ENCODE measurements around the gene ACSM5.
"Not testable (repeated sequence)": the region's sequence is repeated elsewhere in the genome, so short reads cannot be mapped to it uniquely, and the experiment has no call there.

Gene ACSM5

DNA sequence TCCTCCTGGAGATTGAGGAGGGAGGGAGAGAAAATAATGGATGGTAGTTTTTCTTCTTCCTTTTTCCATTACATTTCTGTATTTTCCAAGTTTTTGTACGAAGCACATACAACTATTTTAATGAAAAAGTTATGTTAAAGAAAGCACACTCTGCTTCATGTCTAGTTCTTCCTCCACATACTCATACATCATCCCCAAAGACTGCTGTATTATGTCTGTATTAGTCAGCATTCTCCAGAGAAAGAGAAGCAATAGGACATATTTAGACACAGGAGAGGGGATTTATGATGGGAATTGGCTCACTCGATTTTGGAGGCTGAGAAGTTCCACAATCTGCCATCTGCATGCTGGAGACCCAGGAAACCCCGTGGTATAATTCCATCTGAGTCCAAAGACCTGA lies 31.9 kb downstream of the ACSM5 start (continued):
- TF ChIP-seq, protein P1, sequence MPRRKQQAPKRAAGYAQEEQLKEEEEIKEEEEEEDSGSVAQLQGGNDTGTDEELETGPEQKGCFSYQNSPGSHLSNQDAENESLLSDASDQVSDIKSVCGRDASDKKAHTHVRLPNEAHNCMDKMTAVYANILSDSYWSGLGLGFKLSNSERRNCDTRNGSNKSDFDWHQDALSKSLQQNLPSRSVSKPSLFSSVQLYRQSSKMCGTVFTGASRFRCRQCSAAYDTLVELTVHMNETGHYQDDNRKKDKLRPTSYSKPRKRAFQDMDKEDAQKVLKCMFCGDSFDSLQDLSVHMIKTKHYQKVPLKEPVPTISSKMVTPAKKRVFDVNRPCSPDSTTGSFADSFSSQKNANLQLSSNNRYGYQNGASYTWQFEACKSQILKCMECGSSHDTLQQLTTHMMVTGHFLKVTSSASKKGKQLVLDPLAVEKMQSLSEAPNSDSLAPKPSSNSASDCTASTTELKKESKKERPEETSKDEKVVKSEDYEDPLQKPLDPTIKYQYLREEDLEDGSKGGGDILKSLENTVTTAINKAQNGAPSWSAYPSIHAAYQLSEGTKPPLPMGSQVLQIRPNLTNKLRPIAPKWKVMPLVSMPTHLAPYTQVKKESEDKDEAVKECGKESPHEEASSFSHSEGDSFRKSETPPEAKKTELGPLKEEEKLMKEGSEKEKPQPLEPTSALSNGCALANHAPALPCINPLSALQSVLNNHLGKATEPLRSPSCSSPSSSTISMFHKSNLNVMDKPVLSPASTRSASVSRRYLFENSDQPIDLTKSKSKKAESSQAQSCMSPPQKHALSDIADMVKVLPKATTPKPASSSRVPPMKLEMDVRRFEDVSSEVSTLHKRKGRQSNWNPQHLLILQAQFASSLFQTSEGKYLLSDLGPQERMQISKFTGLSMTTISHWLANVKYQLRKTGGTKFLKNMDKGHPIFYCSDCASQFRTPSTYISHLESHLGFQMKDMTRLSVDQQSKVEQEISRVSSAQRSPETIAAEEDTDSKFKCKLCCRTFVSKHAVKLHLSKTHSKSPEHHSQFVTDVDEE (CRISPR knock-in tag; IDR thresholded peaks at IDR 0.05), result no peak
- TF ChIP-seq ESRRG (CRISPR knock-in tag; IDR thresholded peaks at IDR 0.05), result no peak

DNA sequence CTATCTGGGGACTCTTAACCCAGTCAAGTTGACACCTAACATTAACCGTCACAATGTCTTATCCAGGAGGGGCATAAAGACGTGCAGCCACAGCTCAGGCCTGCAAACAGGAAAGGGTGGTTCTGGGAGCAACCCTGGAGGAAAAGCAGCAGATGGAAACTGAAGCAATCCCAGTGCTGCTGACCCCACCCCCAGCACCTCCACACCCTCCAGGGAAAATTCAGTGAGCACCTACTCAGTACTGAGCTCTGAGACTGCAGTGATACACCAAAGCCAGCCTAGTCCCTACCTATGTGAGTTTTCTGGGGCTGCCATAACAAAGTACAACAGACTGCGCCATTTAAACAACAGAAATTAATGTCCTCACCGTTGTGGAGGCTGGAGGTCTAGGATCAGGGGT lies 32.5 kb downstream of the ACSM5 start:
- ATAC-seq, result not testable (repeated sequence)

DNA sequence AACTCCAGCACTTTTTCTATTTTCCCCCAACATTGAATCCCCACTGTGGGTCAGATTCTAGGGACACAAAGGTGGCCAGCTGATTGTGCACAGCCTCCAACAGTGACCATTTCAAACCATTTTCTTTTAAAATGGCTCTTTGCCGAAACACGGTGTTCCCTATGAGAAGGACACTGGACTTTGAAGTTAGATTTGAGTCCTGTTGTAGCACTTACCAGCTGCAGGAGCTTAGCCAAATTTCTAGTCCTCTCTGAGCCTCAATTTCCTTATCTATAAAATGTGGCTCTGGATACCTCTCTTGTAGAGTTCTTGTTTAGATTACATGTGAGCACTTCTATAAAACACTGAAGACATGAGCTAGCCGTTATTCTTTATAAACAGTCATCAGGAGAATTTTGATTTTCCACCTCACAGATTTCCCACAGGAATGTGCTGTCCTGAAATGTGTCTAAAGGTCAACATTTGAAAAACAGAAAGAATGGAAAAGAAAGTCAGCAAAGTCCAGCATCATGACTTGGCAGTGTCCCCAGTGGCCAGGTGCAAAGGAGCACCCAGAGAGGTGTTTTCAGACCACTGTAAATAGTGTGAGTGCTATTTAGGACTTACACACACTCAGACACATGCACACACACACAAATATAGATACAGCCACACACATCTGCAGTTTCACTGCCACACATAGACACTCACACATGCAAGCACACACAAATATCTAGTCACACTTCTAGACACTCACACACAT lies 37.5 kb downstream of the ACSM5 start:
- ATAC-seq, result not testable (repeated sequence)

DNA sequence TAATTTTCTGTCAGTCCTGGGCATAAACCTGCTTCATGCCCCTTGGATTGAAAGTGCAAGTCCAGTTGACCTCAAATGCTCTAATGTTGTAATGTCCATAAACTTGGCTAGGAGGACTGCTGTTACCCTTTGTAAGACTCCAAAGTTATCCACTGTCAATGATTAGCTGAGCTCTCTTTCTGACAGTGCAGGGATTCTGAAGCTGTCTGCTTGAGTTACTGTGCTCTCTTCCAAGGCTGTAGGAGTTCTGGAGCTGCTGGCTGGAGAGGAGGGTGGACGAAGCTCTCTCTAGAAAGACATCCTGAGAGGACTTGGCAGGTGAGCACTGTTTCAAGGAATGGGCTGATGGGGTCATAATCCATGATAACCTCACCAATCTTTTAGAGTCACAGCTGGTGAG lies 42.0 kb downstream of the ACSM5 start, which contains the start of gene ACSM2A:
Gene ACSM2A, plus strand, starts transcription at position 158 of the 400 bp plus-strand sequence. CDS start 8,594 bp downstream, outside the sequence.
- not testable (repeated sequence) for ATAC-seq

DNA sequence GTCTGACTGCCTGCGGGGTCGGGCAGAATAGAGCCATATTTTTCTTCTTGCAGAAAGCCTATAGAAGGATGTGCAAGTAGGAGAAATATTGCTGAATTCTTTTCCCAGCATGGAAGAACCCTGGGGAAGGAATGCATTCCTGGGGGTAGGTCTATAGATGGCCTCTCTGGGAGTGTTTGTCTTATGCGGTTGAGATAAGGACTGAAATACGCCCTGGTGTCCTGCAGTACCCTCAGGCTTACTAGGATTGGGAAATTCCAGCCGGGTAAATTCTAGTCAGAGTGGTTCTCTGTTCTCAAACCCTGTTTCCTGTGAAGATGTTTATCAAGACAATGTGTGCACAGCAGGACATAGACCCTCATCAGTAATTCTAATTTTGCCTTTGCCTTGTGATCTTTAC lies 44.3 kb downstream of the ACSM5 start:
- not testable (repeated sequence) for ATAC-seq

DNA sequence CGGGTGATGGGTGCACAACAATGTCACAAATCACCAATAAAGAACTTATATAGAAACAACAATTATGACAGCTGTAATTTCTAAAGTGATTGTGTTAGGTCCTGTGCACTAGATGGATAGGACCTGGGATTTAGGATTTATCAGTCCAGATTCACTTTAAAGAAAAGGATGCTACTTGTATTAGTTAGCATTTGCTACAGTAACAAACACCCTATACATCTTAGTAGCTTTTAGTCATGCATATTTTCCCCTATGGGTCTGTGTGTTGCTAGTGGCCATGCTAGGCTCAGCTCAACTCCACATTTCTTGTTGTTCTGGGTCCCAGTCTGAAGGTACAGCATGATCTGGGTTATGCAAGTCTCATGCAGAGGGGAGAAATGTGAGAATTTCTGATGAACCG lies 49.9 kb downstream of the ACSM5 start:
- ATAC-seq, result not testable (repeated sequence)

DNA sequence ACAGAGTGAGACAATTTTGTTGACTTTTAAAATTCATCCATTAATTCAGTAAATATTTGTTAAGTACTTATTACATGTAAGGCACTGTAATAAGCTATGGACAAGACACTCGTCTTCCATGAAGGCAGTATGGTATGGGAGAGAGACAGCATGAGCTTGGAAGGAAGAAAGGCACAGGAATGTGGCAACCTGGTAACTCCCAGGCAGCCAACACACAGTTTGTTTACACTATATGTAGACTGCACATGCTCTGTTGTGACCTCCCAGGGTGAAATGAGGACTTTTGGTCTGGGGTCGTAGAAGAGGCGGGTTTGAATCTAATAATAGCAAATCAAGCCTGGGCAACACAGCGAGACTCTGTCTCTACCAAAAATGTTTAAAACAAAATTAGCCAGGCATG lies 51.0 kb downstream of the ACSM5 start:
- not testable (repeated sequence) for ATAC-seq

DNA sequence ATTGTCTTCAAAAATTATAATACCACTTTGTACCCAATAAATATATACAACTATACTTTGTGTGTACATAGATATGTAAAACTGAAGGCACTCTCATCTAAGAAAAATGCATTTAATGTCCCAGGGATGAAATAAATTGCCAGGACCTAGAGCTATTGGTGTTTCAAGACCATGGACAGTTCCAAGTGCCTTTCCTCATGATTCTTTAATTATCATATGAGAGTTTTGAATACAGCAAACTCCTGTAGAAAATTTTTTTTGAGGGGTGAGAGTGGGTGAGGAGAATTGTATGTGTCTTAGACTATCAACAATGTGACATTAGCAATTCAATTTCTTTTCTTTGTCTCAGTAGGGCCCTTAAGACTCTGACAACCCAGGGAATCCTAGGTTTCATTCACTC lies 59.6 kb downstream of the ACSM5 start:
- ATAC-seq, result not testable (repeated sequence)

DNA sequence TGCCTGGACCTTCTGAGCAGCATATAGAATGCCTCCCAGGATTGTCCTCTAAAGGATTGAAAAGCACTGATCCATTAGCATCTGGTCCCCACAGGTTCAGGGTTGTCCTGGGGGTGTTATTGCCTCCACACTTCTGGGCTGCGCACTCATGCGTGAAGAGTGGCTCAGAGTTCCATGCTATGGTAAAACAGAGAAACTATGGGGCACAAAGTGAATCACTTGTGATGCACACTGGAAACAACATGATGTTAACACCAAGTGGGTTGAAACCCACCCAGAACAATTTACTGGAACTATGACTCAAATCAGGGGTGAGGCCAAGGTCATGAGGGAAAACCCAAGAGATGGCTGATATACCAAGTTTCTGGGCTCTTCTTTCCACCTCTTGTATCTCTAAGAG lies 60.6 kb downstream of the ACSM5 start:
- not testable (repeated sequence) for ATAC-seq

DNA sequence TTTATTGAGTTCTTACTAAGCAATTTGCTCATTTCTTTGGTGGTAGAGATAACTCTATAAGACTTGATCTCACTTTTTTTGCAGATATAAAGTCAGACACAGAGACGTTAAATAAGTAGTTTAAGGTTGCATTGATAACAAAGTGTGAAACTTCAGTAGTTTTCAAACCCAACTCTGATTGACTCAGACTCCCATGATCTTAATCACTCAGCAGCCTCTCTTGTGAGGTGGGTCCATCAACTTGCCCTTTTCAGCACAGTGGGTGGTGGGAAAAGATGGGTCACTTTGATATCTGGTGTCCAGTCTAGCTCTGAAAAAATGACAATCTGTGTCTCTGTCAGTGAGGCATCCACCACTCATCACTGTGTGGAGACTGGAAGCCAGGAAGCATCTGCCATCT lies 61.4 kb downstream of the ACSM5 start:
- not testable (repeated sequence) for ATAC-seq

DNA sequence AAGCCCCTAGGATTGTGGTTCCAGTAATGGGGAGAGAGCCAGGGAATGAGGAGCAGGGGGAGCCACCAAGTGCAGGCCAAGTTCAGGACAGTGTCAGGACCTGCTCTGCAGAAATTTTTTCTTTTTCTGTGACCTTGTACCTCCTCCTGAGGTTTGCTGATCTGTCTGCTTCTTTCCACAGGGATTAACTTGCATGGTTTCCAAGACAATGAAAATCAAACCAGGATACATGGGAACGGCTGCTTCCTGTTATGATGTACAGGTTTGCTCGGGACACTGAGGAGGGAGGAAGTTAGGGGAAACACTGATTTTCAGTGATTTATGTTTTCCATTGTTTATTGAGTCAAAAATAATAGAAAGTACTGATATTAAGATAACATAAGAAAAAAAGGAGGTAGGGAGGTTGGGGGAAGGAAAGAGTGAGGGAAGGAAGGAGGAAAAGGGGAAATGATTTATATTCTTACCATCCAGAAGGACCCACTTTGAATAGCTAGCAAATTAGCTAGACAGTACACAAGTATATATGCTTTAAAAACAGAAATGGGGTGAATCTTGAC lies 67.9 kb downstream of the ACSM5 start:
- not testable (repeated sequence) for ATAC-seq

DNA sequence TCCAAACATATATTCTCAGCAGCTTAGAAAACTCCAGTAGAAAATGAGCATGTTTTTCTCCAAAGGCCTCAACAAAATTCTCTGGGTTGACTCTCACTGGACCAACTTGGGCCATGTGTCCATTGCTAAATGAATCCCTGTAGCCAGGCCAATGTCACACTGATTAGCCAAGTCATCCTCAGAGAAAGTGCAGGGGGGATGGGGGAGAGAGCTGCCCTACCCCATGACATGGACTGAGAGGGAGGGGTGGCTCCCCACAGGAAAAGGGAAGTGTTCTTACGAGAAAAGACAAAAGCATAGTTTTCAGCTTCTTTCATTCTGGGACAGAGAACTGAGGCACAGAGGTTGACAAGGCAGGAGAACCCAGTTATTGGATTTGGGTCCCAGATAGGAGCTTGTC lies 74.7 kb downstream of the ACSM5 start:
- ATAC-seq, result not testable (repeated sequence)

DNA sequence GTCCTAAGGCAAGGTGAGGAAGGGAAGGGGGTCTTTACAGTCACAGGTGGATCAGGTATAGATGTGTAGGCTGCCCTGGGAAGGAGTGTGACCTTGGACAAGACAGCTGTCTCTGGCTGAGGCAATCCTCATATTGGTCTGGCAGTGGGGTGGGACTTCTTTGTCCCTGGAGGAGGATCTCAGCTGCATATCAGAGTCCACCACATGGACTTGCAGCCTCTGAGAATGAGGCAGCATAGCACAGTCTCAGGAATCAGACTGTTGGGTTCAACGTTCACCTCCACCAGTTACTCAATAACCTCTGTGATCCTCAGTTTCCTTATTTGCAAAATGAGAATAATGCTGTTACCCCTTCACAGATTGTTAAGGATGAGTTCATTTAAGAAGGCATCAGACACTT lies 75.4 kb downstream of the ACSM5 start:
- ATAC-seq, result no peak
- TF ChIP-seq, protein P2, sequence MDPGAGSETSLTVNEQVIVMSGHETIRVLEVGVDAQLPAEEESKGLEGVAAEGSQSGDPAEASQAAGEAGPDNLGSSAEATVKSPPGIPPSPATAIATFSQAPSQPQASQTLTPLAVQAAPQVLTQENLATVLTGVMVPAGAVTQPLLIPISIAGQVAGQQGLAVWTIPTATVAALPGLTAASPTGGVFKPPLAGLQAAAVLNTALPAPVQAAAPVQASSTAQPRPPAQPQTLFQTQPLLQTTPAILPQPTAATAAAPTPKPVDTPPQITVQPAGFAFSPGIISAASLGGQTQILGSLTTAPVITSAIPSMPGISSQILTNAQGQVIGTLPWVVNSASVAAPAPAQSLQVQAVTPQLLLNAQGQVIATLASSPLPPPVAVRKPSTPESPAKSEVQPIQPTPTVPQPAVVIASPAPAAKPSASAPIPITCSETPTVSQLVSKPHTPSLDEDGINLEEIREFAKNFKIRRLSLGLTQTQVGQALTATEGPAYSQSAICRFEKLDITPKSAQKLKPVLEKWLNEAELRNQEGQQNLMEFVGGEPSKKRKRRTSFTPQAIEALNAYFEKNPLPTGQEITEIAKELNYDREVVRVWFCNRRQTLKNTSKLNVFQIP (CRISPR knock-in tag; IDR thresholded peaks at IDR 0.05; ENCODE audit: borderline replicate concordance, low read depth), result no peak
- TF ChIP-seq BACH2 (CRISPR knock-in tag; IDR thresholded peaks at IDR 0.05; ENCODE audit: borderline replicate concordance), result no peak
- TF ChIP-seq, protein P3, sequence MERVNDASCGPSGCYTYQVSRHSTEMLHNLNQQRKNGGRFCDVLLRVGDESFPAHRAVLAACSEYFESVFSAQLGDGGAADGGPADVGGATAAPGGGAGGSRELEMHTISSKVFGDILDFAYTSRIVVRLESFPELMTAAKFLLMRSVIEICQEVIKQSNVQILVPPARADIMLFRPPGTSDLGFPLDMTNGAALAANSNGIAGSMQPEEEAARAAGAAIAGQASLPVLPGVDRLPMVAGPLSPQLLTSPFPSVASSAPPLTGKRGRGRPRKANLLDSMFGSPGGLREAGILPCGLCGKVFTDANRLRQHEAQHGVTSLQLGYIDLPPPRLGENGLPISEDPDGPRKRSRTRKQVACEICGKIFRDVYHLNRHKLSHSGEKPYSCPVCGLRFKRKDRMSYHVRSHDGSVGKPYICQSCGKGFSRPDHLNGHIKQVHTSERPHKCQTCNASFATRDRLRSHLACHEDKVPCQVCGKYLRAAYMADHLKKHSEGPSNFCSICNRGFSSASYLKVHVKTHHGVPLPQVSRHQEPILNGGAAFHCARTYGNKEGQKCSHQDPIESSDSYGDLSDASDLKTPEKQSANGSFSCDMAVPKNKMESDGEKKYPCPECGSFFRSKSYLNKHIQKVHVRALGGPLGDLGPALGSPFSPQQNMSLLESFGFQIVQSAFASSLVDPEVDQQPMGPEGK (CRISPR knock-in tag; IDR thresholded peaks at IDR 0.05; ENCODE audit: borderline replicate concordance), result no peak
- no peak for TF ChIP-seq RARB (CRISPR knock-in tag; IDR thresholded peaks at IDR 0.05)
- TF ChIP-seq ZFP30 (CRISPR knock-in tag; IDR thresholded peaks at IDR 0.05), result no peak
- no peak for TF ChIP-seq ESRRG (CRISPR knock-in tag; IDR thresholded peaks at IDR 0.05)
- no peak for TF ChIP-seq OSR1 (CRISPR knock-in tag; IDR thresholded peaks at IDR 0.05)
- TF ChIP-seq, protein P4, sequence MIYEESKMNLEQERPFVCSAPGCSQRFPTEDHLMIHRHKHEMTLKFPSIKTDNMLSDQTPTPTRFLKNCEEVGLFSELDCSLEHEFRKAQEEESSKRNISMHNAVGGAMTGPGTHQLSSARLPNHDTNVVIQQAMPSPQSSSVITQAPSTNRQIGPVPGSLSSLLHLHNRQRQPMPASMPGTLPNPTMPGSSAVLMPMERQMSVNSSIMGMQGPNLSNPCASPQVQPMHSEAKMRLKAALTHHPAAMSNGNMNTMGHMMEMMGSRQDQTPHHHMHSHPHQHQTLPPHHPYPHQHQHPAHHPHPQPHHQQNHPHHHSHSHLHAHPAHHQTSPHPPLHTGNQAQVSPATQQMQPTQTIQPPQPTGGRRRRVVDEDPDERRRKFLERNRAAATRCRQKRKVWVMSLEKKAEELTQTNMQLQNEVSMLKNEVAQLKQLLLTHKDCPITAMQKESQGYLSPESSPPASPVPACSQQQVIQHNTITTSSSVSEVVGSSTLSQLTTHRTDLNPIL (CRISPR knock-in tag; IDR thresholded peaks at IDR 0.05; ENCODE audit: low read depth), result no peak
- no peak for TF ChIP-seq ZNF565 (CRISPR knock-in tag; conservative IDR thresholded peaks at IDR 0.05; ENCODE audit: low read depth)
- TF ChIP-seq SNAI2 (CRISPR knock-in tag; IDR thresholded peaks at IDR 0.05), result no peak
- no peak for TF ChIP-seq ARNTL (CRISPR knock-in tag; IDR thresholded peaks at IDR 0.05; ENCODE audit: borderline replicate concordance, low read depth)

Measured in SK-N-SH treated with all-trans-retinoic acid at 6 μM for 48 hours (cell line).